Left renal pelvis (tissue), 4 donors: ENCODE measurements around the gene RAB3GAP1. TPM values are rescaled to one million over a fixed set of nuclear protein-coding genes. Genes with fewer than 3 reads are reported as not detected.

Source experiments
- DNase-seq, 4 donors: peaks; one replicate each; pipeline ENCODE4 v3.0.0-alpha.2; 2013; ENCODE audit warnings: low read depth in 4 of 4, low spot score in 3 of 4
- polyA plus RNA-seq, 4 donors: library from polyadenylated mRNA; unstranded; fragments of 120-200 nt; gene quantifications; one replicate each; pipeline ENCODE4 v1.2.1, GENCODE V29; 2013; ENCODE audit not compliant: insufficient read length in 4 of 4

Gene RAB3GAP1
- polyA plus RNA-seq, 4 donors, result 50.6 to 58.2 (median 54.1) TPM

GRCh38 chr2:135203944-135204343 lies 151.9 kb downstream of the RAB3GAP1 start:
- DNase-seq, result no peak

- no peak for DNase-seq
Observed at GRCh38 chr2:135208016-135208415, 155.9 kb downstream of the RAB3GAP1 start.

GRCh38 chr2:135212757-135213156 lies 160.7 kb downstream of the RAB3GAP1 start:
- no peak for DNase-seq

DNA sequence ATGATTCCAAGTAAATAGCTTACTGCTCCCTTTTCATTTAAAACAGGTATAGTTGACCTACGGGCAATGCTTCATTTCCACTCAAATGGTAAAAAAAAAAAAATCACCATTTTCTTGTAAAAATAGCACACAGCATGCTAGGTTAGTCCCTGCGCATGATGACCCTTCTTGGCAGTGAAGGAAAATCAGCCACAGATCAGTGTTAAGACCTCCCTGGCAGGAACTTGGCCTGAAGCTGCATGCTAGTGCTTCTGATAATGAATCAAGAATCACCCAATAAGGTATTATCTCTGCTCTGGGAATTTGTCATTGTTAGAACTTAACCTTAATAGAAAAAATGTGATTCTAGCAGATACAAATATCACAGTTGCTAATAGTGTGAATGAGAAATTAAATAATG lies 166.3 kb downstream of the RAB3GAP1 start:
- DNase-seq, result no peak

DNA sequence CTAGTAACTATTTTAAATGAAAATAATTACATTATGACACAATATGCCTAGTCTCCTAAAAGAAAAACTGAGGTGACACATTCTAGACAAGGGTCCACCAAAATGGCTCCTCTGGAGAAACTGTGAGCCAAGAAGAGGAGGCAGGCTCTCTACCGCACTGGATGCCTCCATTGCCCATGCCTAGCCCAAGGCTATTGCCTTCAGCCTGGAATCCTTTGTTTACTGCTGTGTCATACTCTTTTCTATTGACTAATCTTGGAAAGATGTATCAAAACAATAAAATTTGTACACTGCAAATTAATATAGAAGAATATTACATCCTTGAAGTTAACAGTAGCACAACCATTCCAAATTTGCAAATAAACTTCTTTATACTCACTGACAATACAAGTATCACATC lies 167.1 kb downstream of the RAB3GAP1 start:
- DNase-seq, result no peak

Other genes with a start within 250 kb of the RAB3GAP1 start
- 10 to 100 TPM in 3 of 4 donors, 1 to 10 TPM in 1; 1.1 to 40.9 (median 31.7) TPM for gene ACMSD, start 213.7 kb upstream of the RAB3GAP1 start, polyA plus RNA-seq
- 10 to 100 TPM; 50.8 to 72.9 (median 64.3) TPM for gene CCNT2, start 133.5 kb upstream of the RAB3GAP1 start, polyA plus RNA-seq
- gene MAP3K19, start 4.8 kb upstream of the RAB3GAP1 start, polyA plus RNA-seq, result under 1 TPM in 3 of 4 donors, not detected in 1; 0.20 to 0.63 (median 0.49) TPM